HG02798 (cell line): ENCODE data around the gene GPR183.

Experiments
- ATAC-seq: cut with Tn5 transposase; IDR thresholded peaks from one replicate; pipeline ENCODE4 v1.9.1; 2021; ENCODE audit warnings: mild to moderate bottlenecking; ENCODE audit not compliant: unreplicated experiment, poor library complexity

The GPR183 gene

DNA sequence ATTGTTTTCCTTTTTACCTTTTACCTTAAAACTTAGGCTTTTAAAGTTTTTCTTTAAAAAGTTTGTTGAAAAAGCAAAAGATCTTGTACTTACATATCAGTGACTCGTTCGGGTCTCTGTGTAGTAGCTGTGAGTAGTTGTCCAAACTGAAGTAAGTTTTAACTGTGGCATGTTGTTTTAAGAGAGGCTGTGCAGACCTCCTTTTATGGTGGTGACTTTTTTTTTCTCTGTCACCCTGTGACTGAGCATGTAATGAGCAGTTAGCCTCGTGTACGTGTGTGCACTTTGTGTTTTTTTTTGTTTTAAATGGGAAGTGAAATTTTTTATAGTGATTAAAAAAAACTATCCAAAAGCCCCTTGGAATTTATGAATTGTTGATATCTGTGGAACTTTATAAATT is at the start of gene GPR183:
Gene GPR183 (minus strand): TSS at position 153 of the 400 bp plus-strand sequence. CDS start 11,254 bp downstream, outside the sequence.
- peak; percentile 63 for ATAC-seq

DNA sequence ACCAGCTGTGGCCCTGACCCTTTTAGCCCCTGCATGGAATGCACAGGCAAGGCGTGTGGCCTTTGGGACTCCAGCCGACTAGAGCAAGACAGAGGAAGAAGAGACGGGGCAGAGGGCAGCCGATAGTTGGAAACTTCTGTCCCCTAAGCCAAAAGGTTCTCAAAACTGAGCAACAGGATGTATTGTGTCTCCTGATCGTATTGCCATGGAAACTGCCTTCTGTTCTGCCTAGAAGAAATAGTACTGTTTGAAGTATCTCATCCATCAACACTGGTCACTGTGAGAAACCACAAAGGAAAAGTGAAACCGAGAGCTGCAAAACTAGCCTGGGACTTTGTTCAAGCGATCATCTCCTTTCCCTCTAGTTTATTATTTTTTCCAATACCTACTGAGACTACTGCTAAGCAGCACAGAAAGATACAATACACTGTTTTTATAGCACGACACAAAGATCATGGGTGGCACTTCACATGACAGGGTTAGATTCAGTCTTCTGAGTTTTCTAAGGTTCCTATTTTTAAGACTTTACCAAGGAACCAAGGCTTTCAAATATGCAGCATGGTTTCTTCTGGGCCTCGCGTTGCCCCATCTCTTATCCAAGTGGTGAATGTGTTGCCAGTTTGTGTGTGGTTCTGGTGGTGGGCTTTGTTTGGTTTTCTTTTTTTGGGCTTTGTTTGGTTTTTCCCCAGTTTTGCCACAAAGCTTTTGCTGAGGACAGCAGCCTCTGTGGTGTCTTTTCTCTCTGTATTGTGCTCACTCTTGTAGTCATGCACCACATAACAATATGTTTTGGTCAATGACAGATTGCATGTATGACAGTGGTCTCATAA is 49.3 kb upstream of the GPR183 start:
- ATAC-seq = peak; percentile 44

DNA sequence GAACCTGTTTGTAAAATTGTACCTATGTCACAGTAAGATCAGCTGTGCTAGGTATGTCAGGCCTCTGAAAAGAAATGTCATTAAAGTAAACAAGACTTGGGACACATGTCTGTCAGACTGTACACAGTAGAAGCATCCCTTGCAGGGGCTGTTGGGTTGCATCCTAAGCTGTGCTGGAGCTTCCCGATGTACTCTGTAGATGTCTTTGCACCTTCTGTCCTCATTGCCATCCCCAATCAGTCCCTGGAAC is 48.7 kb upstream of the GPR183 start:
- no peak for ATAC-seq

DNA sequence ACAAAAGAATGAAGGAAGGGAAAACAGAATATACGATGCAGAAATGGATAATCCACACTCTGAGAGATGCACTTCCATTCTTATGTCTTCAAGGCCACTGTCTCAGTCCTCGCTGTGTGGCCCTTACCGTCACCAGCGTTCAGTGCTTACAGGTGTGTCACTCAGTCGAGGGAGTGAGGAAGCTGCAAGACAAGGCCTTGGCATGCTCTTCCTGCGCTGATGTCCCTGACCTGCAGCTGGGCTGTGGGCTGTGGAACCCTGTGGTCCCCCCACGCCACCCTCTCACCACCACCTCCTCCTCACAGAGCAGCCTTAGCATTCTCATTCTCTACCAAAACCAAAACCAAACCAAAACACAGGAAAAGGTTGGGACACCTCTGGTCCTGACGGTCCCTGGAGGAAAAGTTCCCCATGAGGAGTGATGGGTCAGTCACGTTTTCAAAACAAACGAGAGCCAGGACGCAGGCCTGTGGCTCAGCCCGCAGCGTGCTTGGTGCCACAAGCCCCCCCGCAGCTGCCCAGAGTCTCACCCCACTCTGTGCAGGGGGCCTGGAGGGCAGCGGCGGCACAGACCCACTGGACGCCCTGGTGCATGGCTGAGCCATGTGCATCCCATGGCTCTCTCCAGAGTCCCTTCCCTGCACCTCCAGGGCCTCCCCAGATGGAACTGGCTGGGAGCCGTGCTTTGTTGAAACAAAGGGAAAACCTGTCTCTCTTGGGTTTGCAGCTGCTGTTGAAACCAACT is 48.2 kb upstream of the GPR183 start:
- no peak for ATAC-seq

- ATAC-seq = peak; percentile 14
Measured at GRCh38 chr13:99354371-99354951, 47.3 kb upstream of the GPR183 start.

DNA sequence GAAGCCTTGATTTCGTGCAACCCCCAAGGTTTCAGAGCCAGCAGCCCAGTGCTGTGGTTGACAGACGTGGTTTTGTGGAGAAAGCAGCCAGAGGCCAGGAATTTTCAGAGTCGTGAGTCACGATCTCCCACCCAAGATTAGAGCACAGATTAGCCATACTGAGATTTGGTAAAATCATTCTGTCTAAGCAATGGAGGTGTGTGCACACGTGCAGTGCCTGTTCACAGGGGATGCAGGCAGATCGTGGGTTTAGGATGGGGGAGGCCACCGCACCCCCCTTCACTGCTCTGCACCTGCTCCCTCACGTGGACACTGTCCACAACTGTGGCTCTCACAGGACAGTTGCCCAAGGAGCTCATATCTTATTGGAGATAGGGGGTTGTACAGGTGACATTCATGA is 46.6 kb upstream of the GPR183 start:
- no peak for ATAC-seq

DNA sequence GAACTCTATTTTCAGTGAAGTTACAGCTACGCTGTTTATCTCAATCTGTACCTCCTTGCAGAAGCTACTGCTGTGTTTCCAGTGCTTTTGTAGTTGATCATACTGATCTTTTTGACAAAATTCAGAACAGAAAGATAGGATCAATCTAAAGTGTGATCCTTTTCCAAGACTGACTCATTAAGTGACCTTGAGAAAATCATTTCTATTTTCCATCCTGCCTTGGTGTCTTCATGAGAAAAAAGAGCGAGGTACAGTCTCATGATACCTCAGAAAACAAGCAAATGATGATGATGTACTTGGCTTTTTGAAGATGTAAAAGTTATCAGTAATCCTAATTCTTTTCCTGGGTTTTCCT is 46.0 kb upstream of the GPR183 start:
- no peak for ATAC-seq

DNA sequence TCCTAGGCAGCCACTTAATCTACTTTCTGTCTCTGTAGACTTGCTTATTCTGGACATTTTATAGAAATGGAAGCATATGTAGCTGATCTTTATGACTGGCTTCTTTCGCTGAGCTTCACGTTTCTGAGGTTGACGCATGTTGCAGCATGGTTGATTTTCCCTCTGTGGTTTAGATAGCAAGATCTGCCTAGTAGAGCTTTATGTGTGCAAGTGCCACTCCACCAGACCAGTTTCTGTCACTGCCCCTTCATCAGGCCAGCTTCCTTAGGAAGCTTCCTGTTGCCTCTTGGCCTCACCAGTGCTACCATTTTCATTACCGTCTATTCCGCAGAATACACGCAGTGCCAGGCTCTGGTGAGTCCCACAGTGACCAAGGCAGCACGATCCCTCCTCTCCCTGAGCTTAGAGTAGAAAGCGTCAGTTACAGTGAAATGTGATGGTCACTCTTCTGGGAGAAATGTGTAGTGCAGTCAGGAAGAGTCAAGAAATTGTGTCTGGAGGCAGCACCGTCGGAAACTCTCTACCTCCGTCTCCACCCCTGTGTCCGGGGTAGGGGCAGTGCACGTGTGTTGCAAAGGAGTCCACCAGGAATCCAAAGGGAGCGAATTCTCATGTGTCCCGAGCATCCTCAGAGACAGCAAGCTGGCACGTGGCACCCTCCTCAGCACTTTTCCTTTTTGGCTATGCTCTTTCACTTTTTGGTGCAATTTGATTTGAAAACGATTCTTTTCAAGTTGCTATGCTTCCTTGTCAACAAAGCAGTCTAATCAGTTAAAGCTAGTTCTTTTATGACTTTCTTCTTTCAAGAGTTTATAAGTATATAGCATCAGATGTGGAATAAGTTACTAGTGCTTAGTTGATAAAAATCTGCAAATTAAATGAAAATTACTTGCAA is 45.4 kb upstream of the GPR183 start:
- ATAC-seq = no peak

GRCh38 chr13:99351772-99352171 is 44.6 kb upstream of the GPR183 start:
- ATAC-seq = peak; percentile 61

DNA sequence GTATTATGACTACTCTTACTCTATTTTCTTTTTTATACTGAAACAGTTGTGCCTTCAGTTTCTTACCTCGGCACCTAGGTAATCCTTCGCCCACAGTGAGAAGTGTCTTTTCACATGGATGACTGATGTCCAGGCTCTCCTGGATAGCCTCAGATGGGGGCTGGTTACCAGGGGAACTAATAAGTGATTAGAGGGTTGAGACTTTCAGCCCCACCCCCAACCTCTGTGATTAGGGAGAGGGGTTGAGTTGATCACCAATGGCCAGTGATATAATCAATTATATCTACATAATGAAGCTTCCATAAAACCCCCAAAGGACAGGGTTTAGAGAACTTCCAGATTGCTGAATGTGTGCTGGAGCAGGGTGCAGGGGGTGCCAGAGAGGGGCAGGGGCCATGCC is 43.0 kb upstream of the GPR183 start:
- ATAC-seq = no peak

DNA sequence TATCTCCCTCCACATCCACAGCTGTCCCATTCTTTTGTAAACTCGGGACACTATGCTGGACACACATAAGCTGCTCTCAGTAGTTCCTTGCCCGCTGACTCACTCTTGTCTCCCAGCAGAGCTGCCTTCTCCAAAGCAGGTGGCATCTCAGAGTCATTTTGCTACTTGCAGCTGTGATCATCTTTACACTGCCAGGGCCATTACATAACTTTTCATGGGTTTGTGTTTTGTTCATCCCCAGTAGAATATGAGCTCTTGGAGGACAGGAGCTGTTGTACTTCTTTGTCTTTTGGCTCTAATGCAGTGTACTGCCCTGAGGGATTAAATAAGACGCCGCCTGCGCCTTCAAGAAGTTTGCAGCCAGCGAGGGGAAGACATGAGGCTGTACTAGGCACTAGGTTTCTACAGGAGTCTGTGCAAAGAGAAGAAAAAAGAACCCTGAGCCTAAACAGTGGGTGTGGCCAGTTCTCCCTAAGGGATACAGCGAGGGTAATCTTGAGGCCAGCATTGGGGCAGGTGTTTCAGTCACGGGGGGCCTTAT is 40.8 kb upstream of the GPR183 start:
- ATAC-seq = peak; percentile 51

DNA sequence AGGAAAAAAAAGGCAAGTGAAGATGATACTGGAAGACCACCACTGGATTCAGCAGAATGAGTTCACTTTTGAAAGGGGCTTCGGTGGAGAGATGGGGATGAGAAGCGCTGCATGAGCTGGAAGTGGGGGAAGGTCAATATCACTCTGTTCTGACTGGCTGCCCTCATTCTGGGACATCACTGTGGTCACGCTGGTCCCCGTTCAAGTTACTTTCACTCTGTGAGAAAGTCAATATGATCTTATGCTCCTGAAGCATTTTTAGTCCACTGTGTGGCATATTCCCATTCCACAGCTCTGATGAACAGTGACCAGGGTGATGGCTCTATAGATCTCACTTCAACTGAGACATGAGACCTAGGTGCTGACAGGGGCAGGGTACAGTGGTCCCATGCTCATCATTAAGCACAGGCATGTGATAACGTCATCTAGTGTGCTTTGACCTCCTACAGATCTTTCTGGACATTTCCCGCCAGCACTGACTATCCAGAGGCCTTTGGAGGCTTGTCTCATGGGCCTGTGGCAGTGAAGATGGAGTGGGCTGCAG is 40.2 kb upstream of the GPR183 start:
- ATAC-seq = no peak

GRCh38 chr13:99346335-99347042 is 39.3 kb upstream of the GPR183 start:
- no peak for ATAC-seq

GRCh38 chr13:99345345-99345744 is 38.1 kb upstream of the GPR183 start:
- no peak for ATAC-seq

GRCh38 chr13:99344610-99345208 is 37.5 kb upstream of the GPR183 start:
- ATAC-seq = no peak

GRCh38 chr13:99342723-99343315 is 35.6 kb upstream of the GPR183 start:
- ATAC-seq = no peak

- ATAC-seq = no peak
Measured at GRCh38 chr13:99341969-99342722, 34.9 kb upstream of the GPR183 start.

GRCh38 chr13:99340638-99341037 is 33.4 kb upstream of the GPR183 start:
- ATAC-seq = no peak
